IMR-90 (cell line): ENCODE results near the gene CHMP4A. TPM values are rescaled to one million over a fixed set of nuclear protein-coding genes. Genes with fewer than 3 reads are reported as not detected.

Experiments used
- ATAC-seq: fragments of 200-7000 bp; cut with Tn5 transposase; 2 replicates; pipeline ENCODE4 v1.9.1; 2020; ENCODE audit warnings: low read depth, mild to moderate bottlenecking, moderate library complexity
- BruUV-seq: library from RNA; stranded (reverse); fragments of 400-500 nt; replicated peaks from 2 replicates; lab custom pipeline; 2021; lab: Mats Ljungman, UMichigan
- CTCF ChIA-PET: fragments of 300-600 bp; formaldehyde crosslinking; extraction: SDS; loops from one replicate; lab custom pipeline; 2021; ENCODE audit warnings: antibody characterized with exemption; lab: Yijun Ruan, JAX
- POLR2A ChIA-PET: fragments of 300-600 bp; sonication (Branson Sonifier 250); formaldehyde crosslinking; loops from one replicate; lab custom pipeline; 2022; ENCODE audit warnings: antibody characterized with exemption; ENCODE audit not compliant: unreplicated experiment; lab: Charles Lee
- DNase-seq: peaks from one replicate; pipeline ENCODE4 v3.0.0; 2013
- H2AFZ ChIP-seq: replicated peaks from 2 replicates; pipeline ENCODE3; 2013; ENCODE audit warnings: low read length, mild to moderate bottlenecking; ENCODE audit not compliant: poor library complexity
- H2AK5ac ChIP-seq: 2 replicates; pipeline ENCODE4 v1.6.1; 2013; ENCODE audit warnings: low read depth, low read length, inconsistent platforms
- H2AK9ac ChIP-seq: replicated peaks from 2 replicates; pipeline ENCODE3; 2013; ENCODE audit warnings: mild to moderate bottlenecking, low read depth, low read length, moderate library complexity; ENCODE audit not compliant: poor library complexity
- H2BK120ac ChIP-seq: 2 replicates; pipeline ENCODE4 v1.6.1; 2013; ENCODE audit warnings: low read depth, low read length, inconsistent platforms
- H2BK15ac ChIP-seq: 3 replicates; pipeline ENCODE4 v1.6.1; 2013; ENCODE audit warnings: low read depth, low read length, inconsistent platforms
- H2BK20ac ChIP-seq: 2 replicates; pipeline ENCODE4 v1.6.1; 2013; ENCODE audit warnings: low read depth, mild to moderate bottlenecking, inconsistent platforms, low read length, moderate library complexity
- H2BK5ac ChIP-seq: 2 replicates; pipeline ENCODE4 v1.6.1; 2013; ENCODE audit warnings: mild to moderate bottlenecking, low read depth, low read length, inconsistent platforms; ENCODE audit not compliant: poor library complexity, severe bottlenecking
- H3K14ac ChIP-seq: replicated peaks from 2 replicates; pipeline ENCODE4 v1.6.1; 2013; ENCODE audit warnings: low read depth, low read length, inconsistent platforms
- H3K18ac ChIP-seq: 2 replicates; pipeline ENCODE4 v1.6.1; 2013; ENCODE audit warnings: low read depth, low read length, control low read depth
- H3K23ac ChIP-seq: 2 replicates; pipeline ENCODE4 v1.6.1; 2013; ENCODE audit warnings: low read depth, low read length, inconsistent platforms
- H3K27ac ChIP-seq: 2 replicates; pipeline ENCODE4 v1.5.1; 2013; ENCODE audit warnings: mild to moderate bottlenecking, control low read depth, low read length; ENCODE audit not compliant: insufficient read depth
- H3K27me3 ChIP-seq: 2 replicates; pipeline ENCODE4 v1.6.1; 2013; ENCODE audit warnings: low read length; ENCODE audit not compliant: control insufficient read depth, insufficient read depth
- H3K36me3 ChIP-seq: 2 replicates; pipeline ENCODE4 v1.6.1; 2013; ENCODE audit warnings: low read length, mixed read lengths; ENCODE audit not compliant: control insufficient read depth, insufficient read depth
- H3K4ac ChIP-seq: 2 replicates; pipeline ENCODE4 v1.6.1; 2013; ENCODE audit warnings: low read depth, low read length, inconsistent platforms
- H3K4me1 ChIP-seq: 2 replicates; pipeline ENCODE4 v1.6.1; 2013; ENCODE audit warnings: low read length, mixed read lengths; ENCODE audit not compliant: control insufficient read depth, insufficient read depth
- H3K4me2 ChIP-seq: 2 replicates; pipeline ENCODE4 v1.6.1; 2013; ENCODE audit warnings: low read depth, mild to moderate bottlenecking, control low read depth, low read length, moderate library complexity
- H3K4me3 ChIP-seq: 2 replicates; pipeline ENCODE4 v1.5.1; 2013; ENCODE audit warnings: low read depth, mild to moderate bottlenecking, control low read depth, low read length, moderate library complexity; ENCODE audit not compliant: insufficient read depth
- H3K56ac ChIP-seq: 2 replicates; pipeline ENCODE4 v1.6.1; 2013; ENCODE audit warnings: low read length, inconsistent platforms; ENCODE audit not compliant: insufficient read depth; ENCODE audit errors: extremely low read depth
- H3K79me1 ChIP-seq, 2 experiments: 2 replicates each; pipeline ENCODE4 v1.6.1; 2013; ENCODE audit warnings: low read length in 2 of 2, inconsistent platforms in 1 of 2, low read depth in 1 of 2
- H3K9ac ChIP-seq: 2 replicates; pipeline ENCODE4 v1.6.1; 2013; ENCODE audit warnings: low read depth, low read length, control low read depth
- H3K9me1 ChIP-seq: 2 replicates; pipeline ENCODE4 v1.6.1; 2013; ENCODE audit warnings: low read length, inconsistent platforms; ENCODE audit not compliant: insufficient read depth
- H3K9me3 ChIP-seq: 2 replicates; pipeline ENCODE4 v1.6.1; 2013; ENCODE audit warnings: low read length; ENCODE audit not compliant: control insufficient read depth, insufficient read depth
- H4K20me1 ChIP-seq: 2 replicates; pipeline ENCODE4 v1.6.1; 2013; ENCODE audit warnings: low read length, inconsistent platforms; ENCODE audit not compliant: insufficient read depth
- H4K5ac ChIP-seq: 2 replicates; pipeline ENCODE4 v1.6.1; 2013; ENCODE audit warnings: mild to moderate bottlenecking, low read depth, low read length, control low read depth
- H4K8ac ChIP-seq, 2 experiments: 2 replicates each; pipeline ENCODE4 v1.6.1; 2013; ENCODE audit warnings: low read depth in 2 of 2, low read length in 2 of 2, control low read depth in 1 of 2, inconsistent platforms in 1 of 2
- H4K91ac ChIP-seq: 2 replicates; pipeline ENCODE4 v1.6.1; 2013; ENCODE audit warnings: low read depth, low read length, inconsistent platforms; ENCODE audit not compliant: insufficient read depth
- FOS ChIP-seq: fragments of 150-350 bp; IDR thresholded peaks from 2 replicates; pipeline ENCODE4 v1.6.1; 2016; ENCODE audit warnings: low read depth, low read length
- MXI1 ChIP-seq: IDR thresholded peaks from 2 replicates; pipeline ENCODE4 v1.6.1; 2012; ENCODE audit warnings: low read depth, mild to moderate bottlenecking, low read length, moderate library complexity, borderline replicate concordance
- POLR2A ChIP-seq: IDR thresholded peaks from 2 replicates; pipeline ENCODE4 v1.6.1; 2012; ENCODE audit warnings: mild to moderate bottlenecking, low read depth, low read length
- SMC3 ChIP-seq: fragments of 150-350 bp; IDR thresholded peaks from 2 replicates; pipeline ENCODE4 v1.6.1; 2016; ENCODE audit warnings: low read depth, mild to moderate bottlenecking, antibody characterized with exemption, low read length, moderate library complexity
- USF2 ChIP-seq: fragments of 150-350 bp; IDR thresholded peaks from 2 replicates; pipeline ENCODE4 v1.6.1; 2017; ENCODE audit warnings: mild to moderate bottlenecking, antibody characterized with exemption, low read length, low read depth
- WGBS, 2 experiments: methylation state at CpG; one replicate each; pipeline versions ENCODE4 v1.1.5 to v1.1.7; 2013; ENCODE audit warnings: missing lambda C conversion rate in 2 of 2; ENCODE audit not compliant: insufficient read length in 1 of 2; ENCODE audit errors: extremely low coverage in 2 of 2; 5-methylcytosine and 5-hydroxymethylcytosine counted together
- dilution Hi-C: fragments of 300-500 bp; cut with HindIII; formaldehyde crosslinking; loops from one replicate; pipeline ENCODE4 v1.14.3; 2018; ENCODE audit warnings: low sequenced_read_pairs; ENCODE audit not compliant: unreplicated experiment
- in situ Hi-C: fragments of 300-500 bp; cut with MboI; formaldehyde crosslinking; loops from 3 replicates; pipeline ENCODE4 v1.14.3; 2019; ENCODE audit warnings: low sequenced_read_pairs, inconsistent platforms, mixed read lengths
- intact Hi-C: fragments of 100-400 bp; cut with micrococcal nuclease; formaldehyde crosslinking; loops from 2 replicates; pipeline ENCODE4 v1.10.0; 2022
- polyA plus RNA-seq, 3 experiments: library from polyadenylated mRNA; depleted of rRNA; stranded (reverse); fragments of >200 nt; gene quantifications; 2 replicates each; pipeline ENCODE4 v1.2.3, GENCODE V29; 2012; ENCODE audit warnings: low replicate concordance in 1 of 3
- total RNA-seq: library from RNA; depleted of rRNA; stranded (reverse); fragments of >200 nt; gene quantifications from 2 replicates; pipeline ENCODE4 v1.2.3, GENCODE V29; 2012

CHMP4A gene
- total and polyA plus RNA-seq, 2 of the 4 experiments (the other 2 are of a cell fraction): 22.0 to 63.8 TPM

GRCh38 chr14:24211311-24211710 lies 2.0 kb downstream of the CHMP4A start:
- POLR2A ChIA-PET: no interaction called here
- Histone ChIP-seq H3K9me3 (no peaks in the 10 kb centered on the region), H3K4me1 (peaks cover 2% of the 10 kb centered on the region), H2AK9ac (no peak overlapping the region), H3K23ac (no peak overlapping the region), H2BK20ac (no peak overlapping the region), H4K20me1 (no peaks in the 10 kb centered on the region), H4K8ac (no peak overlapping the region), H3K27me3 (no peaks in the 10 kb centered on the region), H3K18ac (no peak overlapping the region), H2AFZ (no peak overlapping the region), H3K4ac (no peak overlapping the region), H3K9ac (no peak overlapping the region), H2BK120ac (no peak overlapping the region), H2BK15ac (no peak overlapping the region), H3K4me3 (no peak overlapping the region), H4K5ac (no peak overlapping the region), H3K4me2 (no peak overlapping the region), H3K9me1 (peaks cover 15% of the 10 kb centered on the region; the same call in 1 of the 2 replicates), H2BK5ac (no peak overlapping the region), H4K91ac (no peak overlapping the region), H3K56ac (no peak overlapping the region), H3K27ac (no peak overlapping the region), H3K36me3 (peaks cover 36% of the 10 kb centered on the region), H3K14ac (no peak overlapping the region), H3K79me1 (peaks cover 21 to 70% of the 10 kb centered on the region in 2 experiments), H2AK5ac (no peak overlapping the region)
- no peak for DNase-seq
- 98% methylated on average over 6 of the region's 6 CpGs; no CpG with 5 or more reads in 1 of the 2 experiments for WGBS, 2 experiments
- CTCF ChIA-PET: no interaction called here
- TF ChIP-seq SMC3 (no peak), MXI1 (no peak), USF2 (no peak), FOS (no peak), POLR2A (no peak)
- intact Hi-C loops (loop anchor here (10.0 kb wide), 1 partner anchor 223 kb away; no protein-coding TSS in a partner anchor), dilution Hi-C loops (no loop called here), in situ Hi-C loops (no loop called here)
- no TSS peak for BruUV-seq
- no peak for ATAC-seq
